HEK293 (cell line): ENCODE results near the gene SYT2.
A peak's percentile ranks its signal among the peaks of the same experiment; 100 is the strongest.

Experiments
- CTCF ChIA-PET: fragments of 350-600 bp; formaldehyde crosslinking; extraction: SDS; loops from one replicate; lab custom pipeline; 2021; ENCODE audit warnings: antibody characterized with exemption; lab: Yijun Ruan, JAX
- POLR2A ChIA-PET: fragments of 300-600 bp; formaldehyde crosslinking; extraction: SDS; loops from one replicate; lab custom pipeline; 2020; ENCODE audit warnings: antibody characterized with exemption, inconsistent platforms; lab: Yijun Ruan, JAX
- H3K27ac ChIP-seq: fragments of 200-500 bp; sonication (Bioruptor generic); 2 replicates; pipeline ENCODE4 v1.5.1; 2014; ENCODE audit warnings: low read depth, low read length, control low read depth, inconsistent platforms; ENCODE audit errors: extremely low read depth
- H3K36me3 ChIP-seq, 2 experiments: fragments of 200-500 bp in 1 of 2; sonication (Bioruptor generic) in 1 of 2; 1 replicate in 1 of 2; 2 replicates in 1 of 2; pipeline ENCODE4 v1.5.1; 2014 to 2017; ENCODE audit warnings: inconsistent platforms in 2 of 2, low read length in 2 of 2; ENCODE audit not compliant: control insufficient read depth in 2 of 2, insufficient read depth in 1 of 2
- H3K4me1 ChIP-seq: fragments of 200-500 bp; sonication (Bioruptor generic); 2 replicates; pipeline ENCODE4 v1.5.1; 2014; ENCODE audit warnings: mild to moderate bottlenecking, low read length, inconsistent platforms; ENCODE audit not compliant: control insufficient read depth, insufficient read depth
- H3K4me3 ChIP-seq: 2 replicates; pipeline ENCODE4 v1.5.1; 2011; ENCODE audit warnings: low read depth, mild to moderate bottlenecking, control low read depth, low read length, moderate library complexity
- H3K9me3 ChIP-seq: fragments of 200-500 bp; sonication (Bioruptor generic); 2 replicates; pipeline ENCODE4 v1.5.1; 2014; ENCODE audit warnings: low read depth, low read length, inconsistent platforms; ENCODE audit not compliant: control insufficient read depth, insufficient read depth
- GLI4 ChIP-seq: fragments of 450-650 bp; formaldehyde crosslinking; IDR thresholded peaks from 2 replicates; pipeline ENCODE4 v1.5.1; 2016; ENCODE audit warnings: missing biosample characterization, missing genetic modification characterization
- KLF10 ChIP-seq: fragments of 450-650 bp; IDR thresholded peaks from 2 replicates; pipeline ENCODE4 v1.5.1; 2018; ENCODE audit warnings: missing biosample characterization, mild to moderate bottlenecking, missing genetic modification characterization
- KLF16 ChIP-seq: fragments of 450-650 bp; formaldehyde crosslinking; IDR thresholded peaks from 2 replicates; pipeline ENCODE4 v1.5.1; 2017; ENCODE audit warnings: missing biosample characterization, missing genetic modification characterization
- OSR2 ChIP-seq: fragments of 450-650 bp; formaldehyde crosslinking; IDR thresholded peaks from 2 replicates; pipeline ENCODE4 v1.5.1; 2016; ENCODE audit warnings: missing biosample characterization, missing genetic modification characterization
- SCRT2 ChIP-seq: fragments of 450-650 bp; formaldehyde crosslinking; IDR thresholded peaks from 2 replicates; pipeline ENCODE4 v1.5.1; 2016; ENCODE audit warnings: missing biosample characterization, missing genetic modification characterization
- TCF7L2 ChIP-seq: IDR thresholded peaks from 2 replicates; pipeline ENCODE4 v1.6.1; 2011; ENCODE audit warnings: low read depth, mild to moderate bottlenecking, inconsistent platforms, low read length, moderate library complexity, borderline replicate concordance
- TRIM28 ChIP-seq: IDR thresholded peaks from 2 replicates; pipeline ENCODE4 v1.6.1; 2011; ENCODE audit warnings: low read length, control low read depth, borderline replicate concordance
- YY1 ChIP-seq: fragments of 450-650 bp; formaldehyde crosslinking; IDR thresholded peaks from 2 replicates; pipeline ENCODE4 v1.5.1; 2018; ENCODE audit warnings: missing biosample characterization, missing genetic modification characterization
- ZFP69B ChIP-seq: fragments of 450-650 bp; formaldehyde crosslinking; IDR thresholded peaks from 2 replicates; pipeline ENCODE4 v1.5.1; 2016; ENCODE audit warnings: missing biosample characterization, missing genetic modification characterization
- ZNF138 ChIP-seq: fragments of 450-650 bp; formaldehyde crosslinking; IDR thresholded peaks from 2 replicates; pipeline ENCODE4 v1.5.1; 2016; ENCODE audit warnings: missing biosample characterization, missing genetic modification characterization, borderline replicate concordance
- ZNF292 ChIP-seq: fragments of 450-650 bp; formaldehyde crosslinking; IDR thresholded peaks from 2 replicates; pipeline ENCODE4 v1.5.1; 2016; ENCODE audit warnings: low read depth, missing biosample characterization, missing genetic modification characterization, borderline replicate concordance
- ZNF341 ChIP-seq: fragments of 450-650 bp; formaldehyde crosslinking; IDR thresholded peaks from 2 replicates; pipeline ENCODE4; 2016; ENCODE audit warnings: low read depth, missing biosample characterization, missing genetic modification characterization
- ZNF354C ChIP-seq: fragments of 450-650 bp; formaldehyde crosslinking; IDR thresholded peaks from 2 replicates; pipeline ENCODE4 v1.5.1; 2016; ENCODE audit warnings: missing biosample characterization, missing genetic modification characterization, low read depth, borderline replicate concordance
- ZNF48 ChIP-seq: fragments of 450-650 bp; formaldehyde crosslinking; IDR thresholded peaks from 2 replicates; pipeline ENCODE4 v1.5.1; 2016; ENCODE audit warnings: missing biosample characterization, missing genetic modification characterization
- ZNF555 ChIP-seq: fragments of 450-650 bp; formaldehyde crosslinking; conservative IDR thresholded peaks from 2 replicates; pipeline ENCODE4 v1.5.1; 2017; ENCODE audit warnings: missing biosample characterization, mild to moderate bottlenecking, missing genetic modification characterization, inconsistent platforms
- ZNF561 ChIP-seq: fragments of 450-650 bp; IDR thresholded peaks from 2 replicates; pipeline ENCODE4 v1.5.1; 2018; ENCODE audit warnings: missing biosample characterization, missing genetic modification characterization, borderline replicate concordance
- ZNF791 ChIP-seq: fragments of 450-650 bp; formaldehyde crosslinking; IDR thresholded peaks from 2 replicates; pipeline ENCODE4 v1.5.1; 2016; ENCODE audit warnings: missing biosample characterization, missing genetic modification characterization
- ZNF837 ChIP-seq: fragments of 450-650 bp; formaldehyde crosslinking; IDR thresholded peaks from 2 replicates; pipeline ENCODE4 v1.5.1; 2016; ENCODE audit warnings: missing biosample characterization, missing genetic modification characterization
- ZSCAN23 ChIP-seq: fragments of 450-650 bp; formaldehyde crosslinking; IDR thresholded peaks from 2 replicates; pipeline ENCODE4 v1.5.1; 2016; ENCODE audit warnings: missing biosample characterization, missing genetic modification characterization
- TF ChIP-seq, protein P1 (sequence below): fragments of 450-650 bp; formaldehyde crosslinking; IDR thresholded peaks from 2 replicates; pipeline ENCODE4 v1.5.1; 2017; ENCODE audit warnings: missing biosample characterization, missing genetic modification characterization
- TF ChIP-seq, protein P2 (sequence below): fragments of 450-650 bp; formaldehyde crosslinking; IDR thresholded peaks from 2 replicates; pipeline ENCODE4 v1.5.1; 2016; ENCODE audit warnings: missing biosample characterization, missing genetic modification characterization
- TF ChIP-seq, protein P3 (sequence below): fragments of 450-650 bp; formaldehyde crosslinking; IDR thresholded peaks from 2 replicates; pipeline ENCODE4 v1.5.1; 2017; ENCODE audit warnings: missing biosample characterization, missing genetic modification characterization
- TF ChIP-seq, protein P4 (sequence below): fragments of 450-650 bp; formaldehyde crosslinking; IDR thresholded peaks from 2 replicates; pipeline ENCODE4 v1.5.1; 2016; ENCODE audit warnings: missing biosample characterization, missing genetic modification characterization
- TF ChIP-seq, protein P5 (sequence below): fragments of 450-650 bp; formaldehyde crosslinking; IDR thresholded peaks from 2 replicates; pipeline ENCODE4 v1.5.1; 2016; ENCODE audit warnings: missing biosample characterization, missing genetic modification characterization
- TF ChIP-seq, protein P6 (sequence below): fragments of 450-650 bp; formaldehyde crosslinking; conservative IDR thresholded peaks from 2 replicates; pipeline ENCODE4 v1.5.1; 2016; ENCODE audit warnings: low read depth, missing biosample characterization, missing genetic modification characterization

SYT2 gene

DNA sequence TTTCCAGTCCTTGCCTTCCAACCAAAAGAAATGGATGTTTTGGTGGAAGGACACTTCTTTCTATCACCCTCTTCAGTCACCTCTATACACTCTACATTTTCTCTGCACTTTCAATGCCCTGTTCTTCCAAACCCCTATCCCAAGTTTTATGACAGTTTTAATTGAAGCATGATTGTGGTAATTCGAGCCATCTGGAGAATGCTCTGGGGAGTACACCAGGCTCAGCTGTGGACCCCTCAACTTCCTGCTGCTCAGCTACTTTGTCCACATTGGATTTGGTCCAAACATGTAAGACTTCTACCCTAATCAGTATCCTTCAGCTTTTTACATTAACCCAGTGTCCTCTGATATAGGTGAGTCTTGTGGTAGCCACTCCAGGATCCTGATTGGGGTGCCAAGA lies 129.6 kb downstream of the SYT2 start:
- no peak overlapping the region for H3K27ac ChIP-seq
- H3K36me3 ChIP-seq = peaks cover 0 to 7% of the 10 kb centered on the region in 2 experiments; a peak in 1 of 3 replicates
- H3K9me3 ChIP-seq = no peaks in the 10 kb centered on the region
- peaks cover 8% of the 10 kb centered on the region for H3K4me1 ChIP-seq
- CTCF ChIA-PET = interaction anchor here (2.3 kb wide), 1 partner anchor 9 kb away, joined by 11 read pairs; no protein-coding TSS in a partner anchor
- POLR2A ChIA-PET = no interaction called here
- TF ChIP-seq, protein P1, sequence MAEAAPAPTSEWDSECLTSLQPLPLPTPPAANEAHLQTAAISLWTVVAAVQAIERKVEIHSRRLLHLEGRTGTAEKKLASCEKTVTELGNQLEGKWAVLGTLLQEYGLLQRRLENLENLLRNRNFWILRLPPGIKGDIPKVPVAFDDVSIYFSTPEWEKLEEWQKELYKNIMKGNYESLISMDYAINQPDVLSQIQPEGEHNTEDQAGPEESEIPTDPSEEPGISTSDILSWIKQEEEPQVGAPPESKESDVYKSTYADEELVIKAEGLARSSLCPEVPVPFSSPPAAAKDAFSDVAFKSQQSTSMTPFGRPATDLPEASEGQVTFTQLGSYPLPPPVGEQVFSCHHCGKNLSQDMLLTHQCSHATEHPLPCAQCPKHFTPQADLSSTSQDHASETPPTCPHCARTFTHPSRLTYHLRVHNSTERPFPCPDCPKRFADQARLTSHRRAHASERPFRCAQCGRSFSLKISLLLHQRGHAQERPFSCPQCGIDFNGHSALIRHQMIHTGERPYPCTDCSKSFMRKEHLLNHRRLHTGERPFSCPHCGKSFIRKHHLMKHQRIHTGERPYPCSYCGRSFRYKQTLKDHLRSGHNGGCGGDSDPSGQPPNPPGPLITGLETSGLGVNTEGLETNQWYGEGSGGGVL (tag by site-specific recombination) = no peak
- TF ChIP-seq ZSCAN23 (tag by site-specific recombination) = no peak
- TF ChIP-seq, protein P2, sequence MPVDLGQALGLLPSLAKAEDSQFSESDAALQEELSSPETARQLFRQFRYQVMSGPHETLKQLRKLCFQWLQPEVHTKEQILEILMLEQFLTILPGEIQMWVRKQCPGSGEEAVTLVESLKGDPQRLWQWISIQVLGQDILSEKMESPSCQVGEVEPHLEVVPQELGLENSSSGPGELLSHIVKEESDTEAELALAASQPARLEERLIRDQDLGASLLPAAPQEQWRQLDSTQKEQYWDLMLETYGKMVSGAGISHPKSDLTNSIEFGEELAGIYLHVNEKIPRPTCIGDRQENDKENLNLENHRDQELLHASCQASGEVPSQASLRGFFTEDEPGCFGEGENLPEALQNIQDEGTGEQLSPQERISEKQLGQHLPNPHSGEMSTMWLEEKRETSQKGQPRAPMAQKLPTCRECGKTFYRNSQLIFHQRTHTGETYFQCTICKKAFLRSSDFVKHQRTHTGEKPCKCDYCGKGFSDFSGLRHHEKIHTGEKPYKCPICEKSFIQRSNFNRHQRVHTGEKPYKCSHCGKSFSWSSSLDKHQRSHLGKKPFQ (tag by site-specific recombination) = no peak
- TF ChIP-seq ZNF292 (tag by site-specific recombination) = no peak
- TF ChIP-seq ZNF341 (tag by site-specific recombination) = no peak
- TF ChIP-seq, protein P3, sequence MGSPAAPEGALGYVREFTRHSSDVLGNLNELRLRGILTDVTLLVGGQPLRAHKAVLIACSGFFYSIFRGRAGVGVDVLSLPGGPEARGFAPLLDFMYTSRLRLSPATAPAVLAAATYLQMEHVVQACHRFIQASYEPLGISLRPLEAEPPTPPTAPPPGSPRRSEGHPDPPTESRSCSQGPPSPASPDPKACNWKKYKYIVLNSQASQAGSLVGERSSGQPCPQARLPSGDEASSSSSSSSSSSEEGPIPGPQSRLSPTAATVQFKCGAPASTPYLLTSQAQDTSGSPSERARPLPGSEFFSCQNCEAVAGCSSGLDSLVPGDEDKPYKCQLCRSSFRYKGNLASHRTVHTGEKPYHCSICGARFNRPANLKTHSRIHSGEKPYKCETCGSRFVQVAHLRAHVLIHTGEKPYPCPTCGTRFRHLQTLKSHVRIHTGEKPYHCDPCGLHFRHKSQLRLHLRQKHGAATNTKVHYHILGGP (tag by site-specific recombination) = no peak
- TF ChIP-seq, protein P4, sequence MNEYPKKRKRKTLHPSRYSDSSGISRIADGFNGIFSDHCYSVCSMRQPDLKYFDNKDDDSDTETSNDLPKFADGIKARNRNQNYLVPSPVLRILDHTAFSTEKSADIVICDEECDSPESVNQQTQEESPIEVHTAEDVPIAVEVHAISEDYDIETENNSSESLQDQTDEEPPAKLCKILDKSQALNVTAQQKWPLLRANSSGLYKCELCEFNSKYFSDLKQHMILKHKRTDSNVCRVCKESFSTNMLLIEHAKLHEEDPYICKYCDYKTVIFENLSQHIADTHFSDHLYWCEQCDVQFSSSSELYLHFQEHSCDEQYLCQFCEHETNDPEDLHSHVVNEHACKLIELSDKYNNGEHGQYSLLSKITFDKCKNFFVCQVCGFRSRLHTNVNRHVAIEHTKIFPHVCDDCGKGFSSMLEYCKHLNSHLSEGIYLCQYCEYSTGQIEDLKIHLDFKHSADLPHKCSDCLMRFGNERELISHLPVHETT (tag by site-specific recombination) = no peak
- no peak for TF ChIP-seq TRIM28
- no peak for TF ChIP-seq ZNF138 (tag by site-specific recombination)
- no peak for TF ChIP-seq TCF7L2
- TF ChIP-seq GLI4 (tag by site-specific recombination) = no peak
- TF ChIP-seq OSR2 (tag by site-specific recombination) = no peak
- TF ChIP-seq ZNF354C = no peak
- TF ChIP-seq, protein P5, sequence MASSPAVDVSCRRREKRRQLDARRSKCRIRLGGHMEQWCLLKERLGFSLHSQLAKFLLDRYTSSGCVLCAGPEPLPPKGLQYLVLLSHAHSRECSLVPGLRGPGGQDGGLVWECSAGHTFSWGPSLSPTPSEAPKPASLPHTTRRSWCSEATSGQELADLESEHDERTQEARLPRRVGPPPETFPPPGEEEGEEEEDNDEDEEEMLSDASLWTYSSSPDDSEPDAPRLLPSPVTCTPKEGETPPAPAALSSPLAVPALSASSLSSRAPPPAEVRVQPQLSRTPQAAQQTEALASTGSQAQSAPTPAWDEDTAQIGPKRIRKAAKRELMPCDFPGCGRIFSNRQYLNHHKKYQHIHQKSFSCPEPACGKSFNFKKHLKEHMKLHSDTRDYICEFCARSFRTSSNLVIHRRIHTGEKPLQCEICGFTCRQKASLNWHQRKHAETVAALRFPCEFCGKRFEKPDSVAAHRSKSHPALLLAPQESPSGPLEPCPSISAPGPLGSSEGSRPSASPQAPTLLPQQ (tag by site-specific recombination) = peak; percentile 90
- TF ChIP-seq SCRT2 (tag by site-specific recombination) = no peak
- no peak for TF ChIP-seq ZNF48
- no peak for TF ChIP-seq ZNF561
- TF ChIP-seq ZFP69B = peak; percentile 79
- no peak overlapping the region for H3K4me3 ChIP-seq

DNA sequence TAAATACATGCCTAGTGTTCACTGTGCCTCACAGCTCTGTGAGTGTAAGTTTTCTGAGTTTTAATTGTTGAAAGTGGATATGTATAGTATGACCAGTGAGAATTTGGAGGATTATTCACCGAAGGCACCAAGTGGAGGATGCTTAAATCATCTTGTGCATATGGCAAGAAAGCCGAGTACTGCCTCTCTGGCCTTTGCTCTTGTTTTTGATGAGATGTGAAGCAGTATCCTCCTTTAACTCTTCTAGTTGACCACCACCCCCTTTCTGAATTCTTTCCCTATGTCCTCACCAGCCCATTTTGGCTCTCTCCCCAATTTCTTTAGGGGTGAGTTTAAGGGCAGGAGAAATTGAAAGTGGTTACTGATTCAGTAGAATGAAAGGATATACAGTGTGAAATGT lies 130.4 kb downstream of the SYT2 start:
- Histone ChIP-seq H3K36me3 (peaks cover 0 to 7% of the 10 kb centered on the region in 2 experiments; a peak in 1 of 3 replicates), H3K4me3 (no peak overlapping the region), H3K27ac (no peak overlapping the region), H3K9me3 (no peaks in the 10 kb centered on the region), H3K4me1 (peaks cover 8% of the 10 kb centered on the region)
- no peak for TF ChIP-seq YY1 (tag by site-specific recombination)
- TF ChIP-seq, protein P6, sequence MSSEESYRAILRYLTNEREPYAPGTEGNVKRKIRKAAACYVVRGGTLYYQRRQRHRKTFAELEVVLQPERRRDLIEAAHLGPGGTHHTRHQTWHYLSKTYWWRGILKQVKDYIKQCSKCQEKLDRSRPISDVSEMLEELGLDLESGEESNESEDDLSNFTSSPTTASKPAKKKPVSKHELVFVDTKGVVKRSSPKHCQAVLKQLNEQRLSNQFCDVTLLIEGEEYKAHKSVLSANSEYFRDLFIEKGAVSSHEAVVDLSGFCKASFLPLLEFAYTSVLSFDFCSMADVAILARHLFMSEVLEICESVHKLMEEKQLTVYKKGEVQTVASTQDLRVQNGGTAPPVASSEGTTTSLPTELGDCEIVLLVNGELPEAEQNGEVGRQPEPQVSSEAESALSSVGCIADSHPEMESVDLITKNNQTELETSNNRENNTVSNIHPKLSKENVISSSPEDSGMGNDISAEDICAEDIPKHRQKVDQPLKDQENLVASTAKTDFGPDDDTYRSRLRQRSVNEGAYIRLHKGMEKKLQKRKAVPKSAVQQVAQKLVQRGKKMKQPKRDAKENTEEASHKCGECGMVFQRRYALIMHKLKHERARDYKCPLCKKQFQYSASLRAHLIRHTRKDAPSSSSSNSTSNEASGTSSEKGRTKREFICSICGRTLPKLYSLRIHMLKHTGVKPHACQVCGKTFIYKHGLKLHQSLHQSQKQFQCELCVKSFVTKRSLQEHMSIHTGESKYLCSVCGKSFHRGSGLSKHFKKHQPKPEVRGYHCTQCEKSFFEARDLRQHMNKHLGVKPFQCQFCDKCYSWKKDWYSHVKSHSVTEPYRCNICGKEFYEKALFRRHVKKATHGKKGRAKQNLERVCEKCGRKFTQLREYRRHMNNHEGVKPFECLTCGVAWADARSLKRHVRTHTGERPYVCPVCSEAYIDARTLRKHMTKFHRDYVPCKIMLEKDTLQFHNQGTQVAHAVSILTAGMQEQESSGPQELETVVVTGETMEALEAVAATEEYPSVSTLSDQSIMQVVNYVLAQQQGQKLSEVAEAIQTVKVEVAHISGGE (tag by site-specific recombination) = no peak
- no peak for TF ChIP-seq KLF10 (tag by site-specific recombination)
- no peak for TF ChIP-seq ZNF837 (tag by site-specific recombination)
- no peak for TF ChIP-seq ZNF791
- TF ChIP-seq KLF16 = no peak
- no peak for TF ChIP-seq ZNF555 (tag by site-specific recombination)
- POLR2A ChIA-PET = no interaction called here
- CTCF ChIA-PET = interaction anchor here (0.6 to 1.5 kb wide), 3 partner anchors 10 to 20 kb away, joined by 3 to 6 read pairs (median 3); no protein-coding TSS in a partner anchor
